NOMO-1 treated with dmso at 0.1 percent for 144 hours (cell line): Measurements from ENCODE around the gene ARG2.
"Not testable (repeated sequence)": the region's sequence is repeated elsewhere in the genome, so short reads cannot be mapped to it uniquely, and the experiment has no call there.

Source experiments
- DNase-seq: peaks from one replicate; lab custom pipeline; 2025; ENCODE audit not compliant: unreplicated experiment; lab: John Stamatoyannopoulos, UW

ARG2 gene

DNA sequence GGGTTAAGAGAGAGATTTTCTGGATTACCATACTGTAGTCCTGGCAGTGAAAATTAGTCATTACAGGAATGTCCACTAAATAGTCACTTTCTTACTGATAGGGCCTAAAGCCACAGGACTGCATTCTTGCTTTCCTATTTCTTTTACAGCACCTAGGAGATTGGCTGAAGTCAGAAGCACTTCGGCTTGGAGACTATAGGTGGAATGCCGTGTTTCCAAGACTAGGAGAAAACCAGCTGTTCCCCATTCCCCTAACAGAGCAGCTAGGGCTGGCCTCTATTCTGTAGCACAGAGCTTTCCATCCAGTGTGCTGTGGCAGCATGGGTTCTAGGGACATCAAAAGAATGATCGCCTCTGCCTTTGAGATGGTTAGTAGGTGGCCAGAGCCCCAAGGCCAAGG, 34.7 kb upstream of the ARG2 start:
- DNase-seq = no peak

- no peak for DNase-seq
These were observed 33.4 kb upstream of the ARG2 start for GRCh38 chr14:67586369-67586768.

DNA sequence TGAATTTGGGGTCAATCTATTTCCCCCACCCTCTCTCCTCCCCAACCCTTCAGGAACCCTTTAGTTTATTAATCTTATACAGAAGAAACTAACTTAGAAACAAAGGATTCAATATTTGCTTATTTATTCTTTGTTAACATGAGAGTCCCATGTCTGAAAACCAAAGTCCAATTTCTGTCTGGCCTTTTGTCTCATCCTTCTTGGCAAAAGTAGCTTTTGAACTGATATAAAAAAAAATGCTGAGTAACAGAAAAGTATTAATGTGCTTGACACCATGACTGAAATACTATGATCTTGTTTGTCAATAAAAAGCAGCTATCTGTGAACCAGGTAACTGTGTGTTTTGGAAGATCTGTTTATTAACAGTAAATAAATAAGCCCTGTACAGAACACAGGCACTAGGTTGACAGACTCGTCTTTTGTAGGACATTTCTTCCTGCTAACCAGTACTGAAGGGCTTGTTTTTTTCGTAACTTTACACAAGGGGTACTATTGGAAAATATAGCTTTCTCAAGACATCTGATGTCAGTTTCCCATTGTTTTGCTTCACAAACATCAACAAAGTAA, 30.4 kb upstream of the ARG2 start:
- DNase-seq = no peak

DNA sequence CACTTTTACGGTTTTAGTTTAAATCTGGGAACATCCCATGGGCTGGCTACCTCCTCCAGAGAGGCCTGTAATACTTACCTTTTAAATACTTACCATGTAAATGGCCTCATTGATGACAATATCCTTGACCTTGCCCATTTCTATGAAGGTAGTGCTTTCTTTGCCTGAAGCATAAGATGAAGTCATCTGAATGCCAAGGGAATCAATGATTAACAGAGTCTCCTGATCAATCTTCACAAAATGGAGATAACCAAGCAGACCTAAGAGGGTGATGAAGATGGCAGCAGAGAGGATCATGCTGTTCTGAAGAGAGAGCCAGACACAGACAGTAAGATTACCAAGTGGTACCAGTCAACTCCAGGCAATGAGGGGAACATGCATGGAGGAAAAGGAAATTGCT, 26.1 kb upstream of the ARG2 start:
- DNase-seq = not testable (repeated sequence)

DNA sequence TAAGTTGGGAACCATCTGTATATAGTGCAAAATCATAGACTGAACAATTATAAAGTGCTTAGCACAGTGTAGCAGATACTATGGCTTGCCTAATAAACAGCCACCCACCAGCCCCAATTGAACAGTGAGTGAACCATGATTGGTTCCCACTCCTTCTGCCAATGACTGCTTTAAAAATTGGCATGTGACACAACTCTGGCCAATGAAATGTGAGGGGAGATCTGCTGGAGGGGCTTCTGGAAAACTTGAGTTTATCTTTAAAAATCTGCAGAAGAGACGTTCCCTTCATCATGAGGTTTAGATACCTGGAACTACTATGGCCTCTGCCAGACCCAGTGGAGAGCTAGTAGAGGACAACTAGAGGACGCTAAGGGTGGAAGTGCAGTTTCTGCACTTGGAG, 24.3 kb upstream of the ARG2 start:
- DNase-seq = no peak

DNA sequence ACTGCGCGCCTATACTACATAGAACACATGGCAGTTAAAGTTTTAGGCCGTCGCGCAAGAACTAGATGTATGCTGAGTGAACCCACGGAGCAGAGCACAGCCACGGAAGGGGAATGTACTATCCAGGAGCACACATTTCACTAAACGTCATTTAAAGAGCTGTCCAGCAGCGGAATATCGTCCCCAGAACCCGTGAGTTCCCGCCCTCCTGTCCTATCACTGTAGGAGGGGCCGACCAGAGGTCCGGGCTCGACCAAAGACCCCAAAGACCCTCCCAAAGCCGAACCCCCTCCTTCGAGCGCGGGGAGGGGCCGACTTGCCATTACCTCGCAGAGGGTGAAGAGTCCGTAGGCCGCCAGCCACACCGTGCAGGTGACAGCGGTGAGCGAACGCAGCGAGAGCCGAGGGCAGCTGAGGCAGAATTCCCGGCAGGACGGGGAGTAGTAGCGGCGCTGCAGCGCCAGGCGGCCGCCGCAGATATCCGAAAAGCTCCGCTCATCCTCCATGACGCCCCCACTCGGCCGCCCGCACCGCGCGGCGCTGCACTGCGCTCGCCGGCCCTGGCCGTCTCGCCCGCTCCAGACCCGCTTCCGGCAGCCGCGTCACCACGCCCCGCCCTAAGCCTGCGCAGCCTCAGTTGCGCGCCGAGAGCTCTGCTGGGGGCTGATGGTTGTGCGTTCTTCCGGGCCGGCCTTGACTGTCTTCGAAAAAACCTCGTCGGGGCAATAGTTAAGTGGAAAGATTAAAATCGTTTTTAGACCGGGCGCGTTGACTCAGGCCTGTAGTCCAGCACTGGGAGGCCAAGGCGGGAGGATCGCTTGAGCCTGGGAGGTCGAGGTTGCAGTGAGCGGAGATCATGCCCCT, 19.8 kb upstream of the ARG2 start, which contains the start of gene PIGH:
TSS of gene PIGH (minus strand) at position 571 of the 864 bp plus-strand sequence. CDS start at position 506, 65 bp downstream.
- DNase-seq = peak; percentile 81

DNA sequence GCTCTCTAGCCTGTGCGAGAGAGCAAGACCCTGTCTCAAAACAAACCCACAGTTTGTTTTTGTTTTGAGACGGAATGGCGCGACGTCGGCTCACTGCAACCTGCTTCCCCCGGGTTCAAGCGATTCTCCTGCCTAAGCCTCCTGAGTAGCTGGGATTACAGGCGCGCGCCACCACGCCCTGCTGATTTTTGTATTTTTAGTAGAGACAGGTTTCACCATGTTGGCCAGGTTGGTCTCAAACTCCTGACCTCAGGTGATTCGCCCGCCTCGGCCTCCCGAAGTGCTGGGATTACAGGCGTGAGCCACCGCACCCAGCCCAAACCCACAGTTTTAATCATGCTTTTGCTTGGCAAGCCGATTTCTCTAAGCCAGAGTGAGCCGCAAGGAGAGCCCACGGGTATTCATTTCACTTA, 19.2 kb upstream of the ARG2 start:
- DNase-seq = not testable (repeated sequence)

DNA sequence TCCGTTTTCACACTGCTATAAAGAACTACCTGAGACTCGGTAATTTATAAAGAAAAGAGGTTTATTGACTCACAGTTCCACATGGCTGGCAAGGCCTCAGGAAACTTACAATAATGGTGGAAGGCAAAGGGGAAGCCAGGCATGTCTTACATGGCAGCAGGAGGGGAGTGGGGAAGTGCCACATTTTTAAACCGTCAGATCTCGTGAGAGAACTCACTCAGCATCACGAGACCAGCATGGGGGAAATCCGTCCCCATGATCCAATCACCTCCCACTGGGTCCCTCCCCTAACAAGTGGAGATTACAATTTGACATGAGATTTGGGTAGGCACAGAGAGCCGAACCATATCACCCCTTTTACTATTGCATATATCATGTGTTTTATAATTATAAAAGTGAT, 17.6 kb upstream of the ARG2 start:
- no peak for DNase-seq

GRCh38 chr14:67602995-67603545, 16.6 kb upstream of the ARG2 start:
- DNase-seq = no peak

DNA sequence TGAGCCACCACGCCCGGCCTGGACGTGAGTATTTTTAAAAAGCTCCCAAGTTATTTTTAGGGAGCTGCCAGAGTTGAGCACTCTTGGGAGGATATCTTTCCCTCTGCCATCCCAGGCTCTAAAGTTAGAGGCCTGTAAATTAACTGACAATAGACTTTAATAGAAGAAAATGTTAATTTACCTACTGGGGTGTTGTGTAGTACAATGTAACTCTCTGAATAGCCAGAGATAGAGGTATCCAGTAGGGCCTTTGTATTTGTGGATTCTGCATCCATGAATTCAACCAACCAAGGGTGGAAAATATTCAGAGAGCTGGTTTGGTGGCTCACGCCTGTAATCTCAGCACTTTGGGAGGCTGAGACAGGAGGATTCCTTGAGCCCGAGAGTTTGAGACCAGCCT, 12.1 kb upstream of the ARG2 start:
- DNase-seq = no peak

GRCh38 chr14:67609642-67610310, 9.9 kb upstream of the ARG2 start:
- DNase-seq = no peak

DNA sequence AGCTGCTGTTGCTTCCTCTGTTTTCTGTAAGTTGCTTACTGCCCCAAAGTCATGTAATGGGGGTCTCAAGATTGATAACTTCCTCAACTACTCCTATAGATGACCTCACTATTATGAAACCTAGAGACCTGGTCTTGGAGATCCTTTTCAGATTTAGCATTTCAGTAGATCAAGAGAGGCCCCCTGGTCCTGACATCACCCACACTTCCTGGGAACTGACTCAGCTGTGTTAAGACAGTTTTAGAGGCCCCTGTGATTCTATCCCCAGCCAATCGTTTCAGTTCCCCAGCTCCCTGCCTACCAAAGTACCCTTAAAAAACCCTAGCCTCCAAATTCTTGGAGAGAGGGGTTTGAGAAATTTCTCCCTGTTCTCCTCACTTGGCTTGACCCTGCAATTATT, 9.2 kb upstream of the ARG2 start:
- DNase-seq = no peak

- DNase-seq = peak; percentile 31
These were observed 1.1 kb upstream of the ARG2 start for GRCh38 chr14:67618617-67619063.

DNA sequence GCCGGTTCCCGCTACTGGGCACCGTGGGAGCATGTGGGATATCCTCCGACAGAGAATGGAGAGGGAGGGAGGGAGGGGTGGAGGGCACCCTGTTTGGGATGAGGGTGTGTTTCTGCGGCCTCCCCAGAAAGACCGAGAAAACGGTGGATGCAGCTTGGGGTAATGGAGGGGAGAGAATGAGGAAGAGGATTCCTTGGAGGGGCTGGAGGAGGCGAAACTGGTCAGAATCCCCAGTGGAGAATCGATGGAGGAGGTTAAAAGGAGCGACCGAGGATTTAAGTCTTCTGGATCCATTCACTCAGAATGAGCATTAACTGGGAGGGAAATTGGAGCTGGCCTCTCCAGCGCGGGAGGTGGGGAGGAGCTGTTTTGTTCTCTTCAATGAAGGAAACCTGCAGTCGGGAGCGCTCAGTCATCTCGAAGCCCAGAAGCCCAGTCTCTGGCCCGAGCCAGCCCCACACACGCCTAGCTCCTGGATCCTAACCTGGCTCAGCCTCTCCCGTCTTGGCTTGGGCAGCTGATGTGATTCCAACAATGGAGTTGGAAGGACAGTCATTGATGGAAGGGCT, 581 bp downstream of the ARG2 start:
- DNase-seq = no peak

- DNase-seq = peak; percentile 19
These were observed 3.0 kb downstream of the ARG2 start for GRCh38 chr14:67622675-67623074.

DNA sequence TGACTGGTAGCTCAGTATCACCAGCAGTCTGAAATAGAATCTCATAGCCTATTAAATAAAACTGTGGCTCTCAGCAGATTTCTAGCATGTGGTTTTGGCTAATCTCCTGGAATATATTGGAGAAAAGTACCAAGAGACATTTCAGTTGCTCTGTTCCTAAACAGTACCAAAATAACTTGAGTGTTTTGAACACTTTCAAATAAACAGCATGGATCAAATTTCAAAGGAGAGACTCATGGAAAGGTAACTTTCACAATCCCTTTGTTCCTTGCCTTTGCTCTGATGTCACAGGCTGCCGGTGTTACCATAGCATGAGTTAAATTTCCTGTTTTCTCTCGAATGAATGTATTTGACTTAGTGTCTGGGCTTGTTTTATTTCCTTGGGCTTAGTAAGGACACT, 3.4 kb downstream of the ARG2 start:
- no peak for DNase-seq

DNA sequence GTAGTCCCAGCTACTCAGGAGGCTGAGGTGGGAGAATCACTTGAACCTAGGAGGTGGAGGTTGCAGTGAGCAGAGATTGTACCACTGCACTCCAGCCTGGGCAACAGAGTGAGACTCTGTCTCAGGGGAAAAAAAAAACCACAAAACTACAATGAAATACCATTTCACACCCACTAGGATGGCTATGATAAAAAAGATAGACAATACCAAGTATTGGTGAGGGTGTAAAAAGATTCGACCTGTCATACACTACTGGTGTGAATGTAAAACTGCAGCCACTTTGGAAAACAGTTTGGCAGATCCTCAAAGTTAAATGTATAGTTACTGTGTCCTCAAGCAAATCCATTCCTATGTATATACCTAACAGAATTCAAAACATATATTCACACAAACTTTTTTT, 6.4 kb downstream of the ARG2 start:
- not testable (repeated sequence) for DNase-seq

DNA sequence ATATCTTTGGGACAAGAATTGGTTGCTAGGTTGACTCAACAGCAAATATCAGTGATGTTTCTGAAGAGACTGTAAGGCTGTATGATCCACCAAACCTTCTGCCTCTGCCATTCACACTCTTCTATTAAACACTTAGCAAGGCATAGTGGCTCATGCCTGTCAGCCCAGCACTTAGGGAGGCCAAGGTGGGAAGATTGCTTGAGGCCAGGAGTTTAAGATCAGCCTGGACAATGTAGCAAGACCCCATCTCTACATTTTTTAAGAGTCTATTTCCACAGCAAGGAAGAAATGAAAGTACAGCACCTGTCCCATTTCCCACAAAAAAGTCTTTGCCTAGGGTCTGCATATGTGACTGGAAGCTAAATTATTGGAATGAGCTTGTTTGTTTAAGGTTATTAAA, 7.8 kb downstream of the ARG2 start:
- no peak for DNase-seq

DNA sequence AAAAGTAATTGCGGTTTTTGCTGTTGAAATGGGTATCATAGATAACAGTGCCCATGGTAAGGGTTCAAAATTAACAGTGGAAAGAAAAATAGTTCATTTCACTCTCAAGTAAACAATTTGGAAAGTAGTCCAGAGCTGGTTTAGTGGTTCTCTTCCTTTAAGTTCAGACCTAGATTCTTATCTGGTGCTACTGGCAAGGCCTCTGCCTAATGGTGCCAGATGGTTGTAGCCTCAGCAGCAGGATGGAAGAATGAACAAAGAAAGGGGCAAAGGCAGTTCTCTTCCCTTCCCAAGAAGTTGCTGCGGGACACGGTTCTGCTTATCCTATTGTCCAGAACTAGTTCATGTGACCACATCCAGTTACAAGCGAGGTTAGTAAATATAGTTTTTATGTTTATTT, 10.5 kb downstream of the ARG2 start:
- no peak for DNase-seq

- DNase-seq = no peak
These were observed 11.2 kb downstream of the ARG2 start for GRCh38 chr14:67630938-67631337.

DNA sequence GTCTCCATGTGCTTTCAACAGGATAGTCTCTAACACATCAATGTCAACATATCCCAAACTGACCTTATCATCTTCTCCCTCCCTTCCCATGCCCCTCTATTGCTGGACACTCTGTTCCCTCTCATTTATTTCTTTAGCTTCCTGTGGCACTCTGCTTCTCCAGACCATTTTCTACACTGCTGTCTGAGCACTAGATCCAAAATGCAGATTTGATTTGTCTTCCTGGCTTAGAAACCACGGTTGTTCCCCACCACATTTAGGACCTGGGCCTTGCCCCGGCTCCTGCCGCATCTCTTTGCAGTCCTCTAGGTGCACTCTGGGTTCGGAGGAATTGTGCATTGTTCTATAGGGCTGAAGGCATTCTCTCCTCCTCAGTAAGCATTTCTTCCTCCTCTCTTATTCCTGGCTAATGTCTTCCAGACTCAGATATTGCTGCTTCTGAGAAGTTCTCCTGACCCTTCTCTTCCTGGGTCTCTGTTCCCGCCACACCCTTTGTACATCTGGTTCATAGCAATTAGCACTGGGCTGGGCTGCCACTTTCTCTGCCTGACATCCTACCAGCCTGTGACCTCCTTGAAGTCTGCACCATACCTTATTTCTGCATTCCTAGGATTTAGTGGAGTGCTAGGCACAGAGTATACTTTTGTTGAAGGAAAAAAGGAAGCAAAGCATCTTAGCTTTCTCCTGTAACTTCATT, 13.9 kb downstream of the ARG2 start:
- no peak for DNase-seq
